KOPT-K1 (cell line): Measurements from ENCODE around the gene CNDP1.
"Not testable (repeated sequence)": the region's sequence is repeated elsewhere in the genome, so short reads cannot be mapped to it uniquely, and the experiment has no call there.

Experiments
- H3K27ac ChIP-seq: fragments of 200-600 bp; sonication (generic); 2 replicates; pipeline ENCODE4 v1.5.1; 2016; ENCODE audit warnings: antibody characterized with exemption, mild to moderate bottlenecking, low read depth, low read length; ENCODE audit not compliant: poor library complexity, severe bottlenecking
- H3K36me3 ChIP-seq: fragments of 200-600 bp; sonication (generic); 2 replicates; pipeline ENCODE4 v1.5.1; 2017; ENCODE audit warnings: antibody characterized with exemption, mild to moderate bottlenecking, low read length, moderate library complexity; ENCODE audit not compliant: insufficient read depth
- H3K9me3 ChIP-seq: fragments of 200-600 bp; sonication (generic); 2 replicates; pipeline ENCODE4 v1.5.1; 2017; ENCODE audit warnings: antibody characterized with exemption, low read length, mild to moderate bottlenecking; ENCODE audit not compliant: insufficient read depth, poor library complexity, severe bottlenecking

The CNDP1 gene

GRCh38 chr18:74499633-74500032, 34.7 kb upstream of the CNDP1 start:
- no peaks in the 10 kb centered on the region for H3K9me3 ChIP-seq
- H3K36me3 ChIP-seq = peaks cover 41% of the 10 kb centered on the region
- peak overlapping the region; percentile 82 for H3K27ac ChIP-seq

GRCh38 chr18:74500372-74500771, 33.9 kb upstream of the CNDP1 start:
- Histone ChIP-seq H3K36me3 (peaks cover 48% of the 10 kb centered on the region), H3K9me3 (no peaks in the 10 kb centered on the region), H3K27ac (no peak overlapping the region)

GRCh38 chr18:74500774-74501173, 33.5 kb upstream of the CNDP1 start:
- H3K36me3 ChIP-seq = peaks cover 52% of the 10 kb centered on the region
- not testable (repeated sequence) for H3K9me3 ChIP-seq, H3K27ac ChIP-seq

- Histone ChIP-seq H3K9me3 (no peaks in the 10 kb centered on the region), H3K27ac (no peak overlapping the region), H3K36me3 (peaks cover 58% of the 10 kb centered on the region)
Observed at GRCh38 chr18:74501386-74501785, 32.9 kb upstream of the CNDP1 start.

- H3K27ac ChIP-seq = no peak overlapping the region
- peaks cover 76% of the 10 kb centered on the region for H3K36me3 ChIP-seq
- H3K9me3 ChIP-seq = no peaks in the 10 kb centered on the region
Observed at GRCh38 chr18:74503137-74503536, 31.2 kb upstream of the CNDP1 start.

GRCh38 chr18:74505776-74506175, 28.5 kb upstream of the CNDP1 start:
- peaks cover 98% of the 10 kb centered on the region for H3K36me3 ChIP-seq
- H3K27ac ChIP-seq = no peak overlapping the region
- no peaks in the 10 kb centered on the region for H3K9me3 ChIP-seq

GRCh38 chr18:74506448-74507084, 27.7 kb upstream of the CNDP1 start:
- Histone ChIP-seq H3K9me3 (no peaks in the 10 kb centered on the region), H3K27ac (no peak overlapping the region), H3K36me3 (peaks cover 98% of the 10 kb centered on the region)

GRCh38 chr18:74507097-74507881, 27.0 kb upstream of the CNDP1 start:
- no peak overlapping the region for H3K27ac ChIP-seq
- H3K9me3 ChIP-seq = no peaks in the 10 kb centered on the region
- H3K36me3 ChIP-seq = peaks cover 98% of the 10 kb centered on the region

- Histone ChIP-seq H3K27ac (no peak overlapping the region), H3K36me3 (peaks cover 98% of the 10 kb centered on the region)
Observed at GRCh38 chr18:74507927-74508326, 26.4 kb upstream of the CNDP1 start.

GRCh38 chr18:74508366-74508765, 25.9 kb upstream of the CNDP1 start:
- peaks cover 98% of the 10 kb centered on the region for H3K36me3 ChIP-seq
- no peaks in the 10 kb centered on the region for H3K9me3 ChIP-seq
- H3K27ac ChIP-seq = no peak overlapping the region

More at GRCh38 chr18:74507927-74508326, 26.4 kb upstream of the CNDP1 start:
- H3K9me3 ChIP-seq = no peaks in the 10 kb centered on the region

GRCh38 chr18:74508821-74509225, 25.5 kb upstream of the CNDP1 start:
- peaks cover 99% of the 10 kb centered on the region for H3K36me3 ChIP-seq

GRCh38 chr18:74509856-74510769, 24.2 kb upstream of the CNDP1 start:
- Histone ChIP-seq H3K27ac (no peak overlapping the region), H3K9me3 (no peaks in the 10 kb centered on the region), H3K36me3 (peaks cover 99% of the 10 kb centered on the region)

More at GRCh38 chr18:74508821-74509225, 25.5 kb upstream of the CNDP1 start:
- no peaks in the 10 kb centered on the region for H3K9me3 ChIP-seq
- H3K27ac ChIP-seq = no peak overlapping the region

GRCh38 chr18:74510770-74511095, 23.6 kb upstream of the CNDP1 start:
- H3K36me3 ChIP-seq = peaks cover 99% of the 10 kb centered on the region
- H3K9me3 ChIP-seq = no peaks in the 10 kb centered on the region
- no peak overlapping the region for H3K27ac ChIP-seq

GRCh38 chr18:74511823-74512222, 22.5 kb upstream of the CNDP1 start:
- H3K9me3 ChIP-seq = no peaks in the 10 kb centered on the region
- no peak overlapping the region for H3K27ac ChIP-seq
- H3K36me3 ChIP-seq = peaks cover 99% of the 10 kb centered on the region
